ENCODE data around the gene CRADD.
"Not testable (repeated sequence)": the region's sequence is repeated elsewhere in the genome, so short reads cannot be mapped to it uniquely, and the experiment has no call there.

CRADD gene

DNA sequence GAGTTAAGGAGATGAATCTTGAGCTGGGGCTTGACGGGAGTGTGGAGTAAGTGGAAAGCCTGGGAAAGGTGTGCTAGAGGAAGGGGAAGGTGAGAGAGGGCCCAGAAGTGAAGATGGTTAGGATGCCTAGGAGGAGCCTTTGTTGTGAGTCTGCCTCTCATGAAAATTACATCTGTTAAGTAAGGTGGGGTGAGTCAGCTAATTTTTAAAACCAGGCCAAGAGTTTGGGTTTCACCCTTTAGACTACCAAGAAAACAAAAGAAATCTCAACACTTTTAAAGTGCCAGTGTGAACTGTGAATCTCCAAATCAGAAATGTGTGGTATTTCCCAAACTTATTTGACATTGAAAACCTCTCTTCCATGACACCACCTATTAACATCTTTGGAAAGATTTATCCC, 185.2 kb downstream of the CRADD start:
- H3K27ac ChIP-seq (ENCODE audit: low read depth, low read length) = no peak overlapping the region
- no peaks in the 10 kb centered on the region for H3K27me3 ChIP-seq (ENCODE audit: control insufficient read depth, insufficient read depth, low read length)
- peaks cover 19% of the 10 kb centered on the region; the same call in 1 of the 2 replicates for H3K9me3 ChIP-seq (ENCODE audit: control insufficient read depth, insufficient read depth, low read depth, low read length)
- H3K36me3 ChIP-seq (ENCODE audit: control insufficient read depth, insufficient read depth, low read length) = no peaks in the 10 kb centered on the region
- no peaks in the 10 kb centered on the region; the same call in 1 of the 2 replicates for H3K4me1 ChIP-seq (ENCODE audit: control insufficient read depth, insufficient read depth, low read length)
- H3K9ac ChIP-seq (ENCODE audit: low read length) = no peak overlapping the region
- H3K4me3 ChIP-seq (ENCODE audit: low read depth, low read length) = no peak overlapping the region

DNA sequence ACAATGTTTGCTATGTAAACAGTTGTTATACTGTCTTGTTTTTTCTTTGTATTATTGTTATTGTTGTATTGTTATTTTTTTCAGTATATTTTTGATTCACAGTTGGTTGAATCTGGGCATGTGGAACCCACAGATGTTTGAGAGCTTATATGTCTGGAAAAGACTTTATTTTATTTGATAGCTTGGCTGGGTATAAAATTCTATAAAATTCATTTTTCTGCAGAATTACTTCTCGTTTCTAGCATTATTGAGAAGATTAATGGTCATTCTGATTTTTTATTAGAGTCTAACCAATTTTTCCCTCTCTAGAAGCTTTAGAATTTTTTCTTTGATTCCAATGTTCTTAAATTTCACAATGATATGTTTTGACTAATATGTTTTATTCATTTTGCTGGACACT, 188.6 kb downstream of the CRADD start:
- Histone ChIP-seq H3K4me3 (ENCODE audit: low read depth, low read length) (no peak overlapping the region), H3K4me1 (ENCODE audit: control insufficient read depth, insufficient read depth, low read length) (no peaks in the 10 kb centered on the region), H3K9ac (ENCODE audit: low read length) (no peak overlapping the region), H3K27me3 (ENCODE audit: control insufficient read depth, insufficient read depth, low read length) (no peaks in the 10 kb centered on the region), H3K36me3 (ENCODE audit: control insufficient read depth, insufficient read depth, low read length) (no peaks in the 10 kb centered on the region), H3K27ac (ENCODE audit: low read depth, low read length) (no peak overlapping the region), H3K9me3 (ENCODE audit: control insufficient read depth, insufficient read depth, low read depth, low read length) (peaks cover 24% of the 10 kb centered on the region)

DNA sequence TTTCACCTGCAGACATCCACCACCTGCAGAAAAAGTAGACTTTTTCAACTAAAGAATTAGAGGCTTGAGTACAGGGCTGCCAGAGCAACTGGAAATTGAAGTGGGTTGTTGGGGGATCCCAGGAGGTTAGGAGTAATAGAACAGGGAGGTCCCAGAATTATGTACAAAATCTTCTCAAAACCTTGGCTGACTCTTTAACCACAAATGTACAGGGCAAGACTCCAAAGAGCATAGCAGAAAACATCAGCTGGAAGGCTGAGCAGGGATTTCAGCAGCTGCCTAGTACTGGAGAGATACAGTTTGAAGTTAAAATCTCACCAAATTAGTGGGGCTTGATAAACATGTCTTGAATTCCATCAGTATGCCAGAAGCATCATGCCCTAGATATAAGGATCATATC, 191.6 kb downstream of the CRADD start:
- no peak overlapping the region for H3K27ac ChIP-seq (ENCODE audit: low read depth, low read length)
- no peaks in the 10 kb centered on the region for H3K36me3 ChIP-seq (ENCODE audit: control insufficient read depth, insufficient read depth, low read length)
- peaks cover 41% of the 10 kb centered on the region for H3K9me3 ChIP-seq (ENCODE audit: control insufficient read depth, insufficient read depth, low read depth, low read length)
- no peaks in the 10 kb centered on the region for H3K27me3 ChIP-seq (ENCODE audit: control insufficient read depth, insufficient read depth, low read length)
- H3K4me1 ChIP-seq (ENCODE audit: control insufficient read depth, insufficient read depth, low read length) = no peaks in the 10 kb centered on the region
- no peak overlapping the region for H3K4me3 ChIP-seq (ENCODE audit: low read depth, low read length)
- no peak overlapping the region for H3K9ac ChIP-seq (ENCODE audit: low read length)

DNA sequence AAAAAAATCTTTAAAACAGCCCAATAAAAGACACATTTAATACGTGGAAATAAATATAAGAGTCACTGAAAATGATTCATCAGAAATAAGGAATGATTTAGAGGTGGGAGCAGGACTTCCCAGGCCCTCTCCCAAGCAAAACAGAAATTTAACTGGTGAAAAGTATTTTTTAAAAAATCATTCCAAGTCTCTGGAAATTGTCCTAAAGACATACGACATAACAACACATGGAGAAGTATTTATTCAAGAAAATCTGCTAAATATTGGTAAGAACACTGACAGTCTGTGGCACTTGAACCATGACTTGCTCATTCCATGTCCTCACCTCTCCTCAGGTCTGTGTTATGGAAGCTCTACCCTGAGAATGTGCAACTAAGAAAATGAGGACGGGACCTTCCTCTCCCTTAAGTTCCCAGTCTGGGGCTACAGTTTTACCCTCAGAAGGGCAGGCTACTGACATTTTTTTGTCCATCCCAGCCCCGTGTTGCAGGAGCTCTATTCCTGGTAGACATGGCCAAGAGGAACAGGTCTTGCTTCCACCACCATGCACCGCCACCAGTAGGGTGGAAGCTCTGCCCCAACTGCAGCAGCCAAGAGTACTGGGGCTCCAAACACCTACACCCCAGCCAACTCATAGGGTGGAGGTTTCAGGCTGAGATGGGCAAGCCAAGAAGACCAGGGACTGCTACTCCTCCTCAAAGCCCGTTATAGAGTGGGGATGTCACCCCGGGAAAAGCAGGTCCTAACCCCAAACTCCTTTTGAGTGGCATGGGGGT, 193.0 kb downstream of the CRADD start:
- Histone ChIP-seq H3K27me3 (ENCODE audit: control insufficient read depth, insufficient read depth, low read length) (no peaks in the 10 kb centered on the region), H3K9me3 (ENCODE audit: control insufficient read depth, insufficient read depth, low read depth, low read length) (peaks cover 33% of the 10 kb centered on the region), H3K36me3 (ENCODE audit: control insufficient read depth, insufficient read depth, low read length) (no peaks in the 10 kb centered on the region), H3K4me1 (ENCODE audit: control insufficient read depth, insufficient read depth, low read length) (no peaks in the 10 kb centered on the region), H3K9ac (ENCODE audit: low read length) (no peak overlapping the region), H3K27ac (ENCODE audit: low read depth, low read length) (no peak overlapping the region), H3K4me3 (ENCODE audit: low read depth, low read length) (no peak overlapping the region)

DNA sequence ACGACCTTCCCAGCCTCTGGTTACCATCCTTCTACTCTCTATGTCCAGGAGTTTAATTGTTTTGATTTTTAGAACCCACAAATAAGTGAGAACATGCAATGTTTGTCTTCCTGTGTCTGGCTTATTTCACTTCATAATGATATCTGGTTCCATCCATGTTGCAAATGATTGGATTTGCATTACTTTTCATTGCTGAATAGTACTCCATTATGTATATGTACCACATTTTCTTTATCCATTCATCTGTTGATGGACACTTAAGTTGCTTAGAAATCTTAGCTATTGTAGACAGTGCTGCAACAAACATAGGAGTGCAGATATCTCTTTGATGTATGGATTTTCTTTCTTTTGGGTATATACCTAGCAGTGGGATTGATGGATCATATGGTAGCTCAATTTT, 194.4 kb downstream of the CRADD start:
- H3K36me3 ChIP-seq (ENCODE audit: control insufficient read depth, insufficient read depth, low read length); H3K4me3 ChIP-seq (ENCODE audit: low read depth, low read length); H3K27ac ChIP-seq (ENCODE audit: low read depth, low read length); H3K4me1 ChIP-seq (ENCODE audit: control insufficient read depth, insufficient read depth, low read length); H3K9ac ChIP-seq (ENCODE audit: low read length); H3K27me3 ChIP-seq (ENCODE audit: control insufficient read depth, insufficient read depth, low read length): not testable (repeated sequence)
- H3K9me3 ChIP-seq (ENCODE audit: control insufficient read depth, insufficient read depth, low read depth, low read length) = peaks cover 27% of the 10 kb centered on the region

DNA sequence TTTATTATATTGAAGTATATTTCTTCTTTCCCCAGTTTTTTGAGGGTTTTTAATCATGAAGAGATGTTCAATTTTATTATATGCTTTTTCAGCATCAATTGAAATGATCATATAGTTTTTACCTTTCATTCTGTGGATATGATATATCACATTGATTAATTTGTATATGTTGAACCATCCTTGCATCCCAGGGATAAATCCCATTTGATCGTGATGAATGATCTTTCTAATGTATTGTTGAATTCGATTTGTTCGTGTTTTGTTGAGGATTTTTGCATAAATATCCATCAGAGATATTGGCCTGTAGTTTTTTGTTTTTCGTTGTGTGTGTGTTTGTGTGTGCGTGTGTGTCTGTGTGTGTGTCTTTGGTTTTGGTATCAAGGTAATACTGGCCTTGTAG, 196.4 kb downstream of the CRADD start:
- Histone ChIP-seq H3K36me3 (ENCODE audit: control insufficient read depth, insufficient read depth, low read length) (no peaks in the 10 kb centered on the region), H3K9ac (ENCODE audit: low read length) (no peak overlapping the region), H3K4me1 (ENCODE audit: control insufficient read depth, insufficient read depth, low read length) (no peaks in the 10 kb centered on the region), H3K27me3 (ENCODE audit: control insufficient read depth, insufficient read depth, low read length) (no peaks in the 10 kb centered on the region), H3K27ac (ENCODE audit: low read depth, low read length) (no peak overlapping the region), H3K4me3 (ENCODE audit: low read depth, low read length) (no peak overlapping the region), H3K9me3 (ENCODE audit: control insufficient read depth, insufficient read depth, low read depth, low read length) (peaks cover 26% of the 10 kb centered on the region)

DNA sequence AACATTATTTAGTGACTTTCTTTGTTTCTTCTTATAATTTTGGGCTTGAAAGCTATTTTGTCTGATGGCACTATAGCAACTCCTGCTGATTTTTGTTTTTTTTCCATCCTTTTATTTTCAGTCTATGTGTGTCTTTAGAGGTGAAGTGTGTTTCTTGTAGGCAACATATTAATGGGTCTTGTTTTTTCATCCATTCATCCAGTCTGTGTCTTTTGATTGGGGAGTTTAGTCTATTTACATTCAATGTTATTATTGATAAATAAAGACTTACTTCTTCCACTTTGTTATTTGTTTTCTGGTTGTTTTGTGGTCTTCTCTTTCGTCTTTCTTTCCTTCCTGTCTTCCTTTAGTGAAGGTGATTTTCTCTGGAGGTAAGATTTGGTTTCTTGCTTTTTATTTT, 198.0 kb downstream of the CRADD start:
- Histone ChIP-seq H3K9me3 (ENCODE audit: control insufficient read depth, insufficient read depth, low read depth, low read length) (peaks cover 25% of the 10 kb centered on the region), H3K27me3 (ENCODE audit: control insufficient read depth, insufficient read depth, low read length) (no peaks in the 10 kb centered on the region), H3K9ac (ENCODE audit: low read length) (no peak overlapping the region), H3K4me3 (ENCODE audit: low read depth, low read length) (no peak overlapping the region), H3K27ac (ENCODE audit: low read depth, low read length) (no peak overlapping the region), H3K4me1 (ENCODE audit: control insufficient read depth, insufficient read depth, low read length) (no peaks in the 10 kb centered on the region; the same call in 1 of the 2 replicates), H3K36me3 (ENCODE audit: control insufficient read depth, insufficient read depth, low read length) (no peaks in the 10 kb centered on the region)

DNA sequence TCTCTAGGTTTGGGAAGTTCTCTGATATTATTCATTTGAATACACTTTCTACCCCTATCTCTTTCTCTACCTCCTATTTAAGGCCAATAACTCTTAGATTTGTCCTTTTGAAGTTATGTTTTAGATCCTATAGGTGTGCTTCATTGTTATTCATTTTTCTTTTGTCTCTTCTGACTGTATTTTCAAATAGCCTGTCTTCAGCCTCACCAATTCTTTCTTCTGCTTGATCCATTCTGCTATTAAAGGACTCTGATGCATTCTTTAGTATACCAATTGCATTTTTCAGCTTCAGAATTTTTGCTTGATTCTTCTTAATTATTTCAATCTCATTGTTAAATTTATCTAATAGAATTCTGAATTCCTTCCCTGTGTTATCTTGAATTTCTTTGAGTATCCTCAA, 199.2 kb downstream of the CRADD start:
- Histone ChIP-seq H3K27me3 (ENCODE audit: control insufficient read depth, insufficient read depth, low read length) (no peaks in the 10 kb centered on the region), H3K36me3 (ENCODE audit: control insufficient read depth, insufficient read depth, low read length) (no peaks in the 10 kb centered on the region), H3K27ac (ENCODE audit: low read depth, low read length) (no peak overlapping the region), H3K4me3 (ENCODE audit: low read depth, low read length) (no peak overlapping the region), H3K9ac (ENCODE audit: low read length) (no peak overlapping the region), H3K4me1 (ENCODE audit: control insufficient read depth, insufficient read depth, low read length) (no peaks in the 10 kb centered on the region; the same call in 1 of the 2 replicates), H3K9me3 (ENCODE audit: control insufficient read depth, insufficient read depth, low read depth, low read length) (peaks cover 20% of the 10 kb centered on the region)

DNA sequence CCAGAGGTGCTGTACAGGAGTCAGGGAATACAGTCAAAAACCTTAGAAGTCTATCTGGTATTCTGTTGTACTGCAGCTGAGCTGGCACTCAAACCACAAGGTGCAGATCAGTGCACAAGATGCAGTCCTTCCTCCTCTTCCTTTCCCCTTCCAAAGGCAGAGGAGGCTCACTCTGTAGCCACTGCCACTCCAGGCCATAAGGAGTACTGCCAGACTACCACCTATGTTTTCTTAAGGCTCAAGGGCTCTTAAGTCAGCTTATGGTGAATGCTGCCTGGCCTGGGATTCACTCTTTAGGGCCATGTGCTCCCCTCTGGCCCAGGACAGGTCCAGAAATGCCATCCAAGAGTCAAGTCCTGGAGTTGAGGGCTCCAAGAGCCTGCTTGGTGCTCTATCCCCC, 200.3 kb downstream of the CRADD start:
- Histone ChIP-seq H3K4me1 (ENCODE audit: control insufficient read depth, insufficient read depth, low read length) (no peaks in the 10 kb centered on the region; the same call in 1 of the 2 replicates), H3K4me3 (ENCODE audit: low read depth, low read length) (no peak overlapping the region), H3K36me3 (ENCODE audit: control insufficient read depth, insufficient read depth, low read length) (no peaks in the 10 kb centered on the region), H3K9me3 (ENCODE audit: control insufficient read depth, insufficient read depth, low read depth, low read length) (peaks cover 12% of the 10 kb centered on the region), H3K27me3 (ENCODE audit: control insufficient read depth, insufficient read depth, low read length) (no peaks in the 10 kb centered on the region), H3K9ac (ENCODE audit: low read length) (no peak overlapping the region), H3K27ac (ENCODE audit: low read depth, low read length) (no peak overlapping the region)

DNA sequence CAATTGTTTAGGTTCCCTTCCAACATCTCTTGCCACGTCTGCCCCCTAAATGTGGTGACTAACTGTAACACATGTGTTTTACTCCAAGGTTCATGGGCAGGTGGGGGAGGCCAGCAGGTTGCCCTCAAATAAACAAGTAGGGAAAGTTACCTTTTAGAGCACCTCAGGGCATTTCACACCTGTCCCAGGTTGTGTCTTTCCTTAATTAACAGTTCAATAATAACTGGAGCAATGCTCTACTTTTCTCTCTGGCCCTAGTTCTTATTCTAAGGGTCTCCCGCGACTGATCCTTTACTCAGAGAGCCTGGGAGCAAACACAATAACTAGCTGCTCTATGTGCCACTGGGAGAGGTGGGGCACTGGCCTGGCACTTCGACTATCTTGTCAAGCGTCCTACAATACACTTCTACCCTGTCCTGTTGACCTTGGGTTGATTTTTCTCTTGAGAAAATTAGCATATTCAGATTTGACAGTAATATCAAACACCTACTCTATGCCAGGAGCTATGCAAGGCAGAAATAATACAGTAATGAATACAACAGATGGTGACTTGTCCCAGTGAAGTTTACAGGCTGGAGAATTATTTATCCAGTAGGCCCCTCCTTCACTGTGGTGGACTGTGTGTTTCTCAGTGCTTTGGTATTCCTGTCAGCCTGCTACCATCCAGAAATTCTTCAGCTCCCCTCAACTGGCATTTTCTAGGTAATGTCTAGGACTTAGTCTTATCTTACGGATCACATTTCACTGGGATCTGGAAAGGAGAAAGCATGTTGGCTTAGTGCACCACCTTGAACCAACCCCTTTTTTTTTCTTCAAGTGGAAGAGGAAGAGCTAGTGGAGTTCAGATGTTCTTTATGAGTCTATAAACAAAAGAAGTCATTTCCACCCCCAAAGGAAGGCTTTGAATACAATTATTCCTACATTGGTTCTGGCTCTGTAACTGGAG, 202.6 kb downstream of the CRADD start:
- H3K9me3 ChIP-seq (ENCODE audit: control insufficient read depth, insufficient read depth, low read depth, low read length) = peaks cover 3% of the 10 kb centered on the region
- no peak overlapping the region for H3K27ac ChIP-seq (ENCODE audit: low read depth, low read length)
- no peaks in the 10 kb centered on the region; the same call in 1 of the 2 replicates for H3K4me1 ChIP-seq (ENCODE audit: control insufficient read depth, insufficient read depth, low read length)
- H3K36me3 ChIP-seq (ENCODE audit: control insufficient read depth, insufficient read depth, low read length) = no peaks in the 10 kb centered on the region
- no peaks in the 10 kb centered on the region for H3K27me3 ChIP-seq (ENCODE audit: control insufficient read depth, insufficient read depth, low read length)
- H3K9ac ChIP-seq (ENCODE audit: low read length) = no peak overlapping the region
- H3K4me3 ChIP-seq (ENCODE audit: low read depth, low read length) = no peak overlapping the region
